H1 (cell line): ENCODE data around the gene IL2RA. TPM values are rescaled to one million over a fixed set of nuclear protein-coding genes. Genes with fewer than 3 reads are reported as not detected.

Source experiments
- CTCF ChIA-PET: fragments of 300-600 bp; sonication (Branson Sonifier 250); formaldehyde crosslinking; loops from one replicate; lab custom pipeline; 2021; ENCODE audit not compliant: partially characterized antibody; lab: Charles Lee
- POLR2A ChIA-PET: fragments of 300-600 bp; sonication (Branson Sonifier 250); formaldehyde crosslinking; loops from one replicate; lab custom pipeline; 2021; ENCODE audit warnings: inconsistent platforms; ENCODE audit not compliant: partially characterized antibody; lab: Charles Lee
- DNase-seq, 2 experiments: peaks; one replicate each; pipeline versions ENCODE4 v3.0.0 to v3.0.0-alpha.2; 2010 to 2022; ENCODE audit warnings: low spot score in 2 of 2, low read depth in 1 of 2, mixed read lengths in 1 of 2
- FAIRE-seq: peaks from 2 replicates; lab custom pipeline; 2011; peaks lifted over from hg19 to GRCh38; lab: Jason Lieb, UNC
- H2AFZ ChIP-seq: 2 replicates; pipeline ENCODE4 v1.8.1; 2012; ENCODE audit warnings: low read length, inconsistent platforms
- H2AK5ac ChIP-seq: 2 replicates; pipeline ENCODE4 v1.6.1; 2013; ENCODE audit warnings: low read depth, low read length
- H2BK120ac ChIP-seq: replicated peaks from 2 replicates; pipeline ENCODE3; 2013; ENCODE audit warnings: low read depth, low read length, inconsistent platforms
- H2BK12ac ChIP-seq: 2 replicates; pipeline ENCODE4 v1.6.1; 2013; ENCODE audit warnings: low read depth, low read length
- H2BK15ac ChIP-seq: 2 replicates; pipeline ENCODE4 v1.6.1; 2013; ENCODE audit warnings: low read length
- H2BK20ac ChIP-seq: 2 replicates; pipeline ENCODE4 v1.6.1; 2013; ENCODE audit warnings: low read length
- H2BK5ac ChIP-seq: 2 replicates; pipeline ENCODE4 v1.6.1; 2013; ENCODE audit warnings: low read depth, low read length
- H3K14ac ChIP-seq: 2 replicates; pipeline ENCODE4 v1.6.1; 2013; ENCODE audit warnings: inconsistent platforms; ENCODE audit not compliant: insufficient read length
- H3K18ac ChIP-seq: 2 replicates; pipeline ENCODE4 v1.6.1; 2013; ENCODE audit warnings: low read length; ENCODE audit errors: extremely low read depth
- H3K23ac ChIP-seq: 2 replicates; pipeline ENCODE4 v1.6.1; 2013; ENCODE audit warnings: inconsistent platforms; ENCODE audit not compliant: insufficient read length
- H3K23me2 ChIP-seq: 2 replicates; pipeline ENCODE4 v1.6.1; 2013; ENCODE audit warnings: low read depth, low read length
- H3K27ac ChIP-seq: 2 replicates; pipeline ENCODE4 v1.6.1; 2011; ENCODE audit warnings: low read depth, low read length, inconsistent platforms
- H3K27me3 ChIP-seq, 4 experiments: replicated peaks in 1 of 4; 1 replicate in 1 of 4; 2 replicates in 3 of 4; pipeline versions ENCODE4 v1.6.1 to v1.8.1; 2011 to 2013; ENCODE audit warnings: low read length in 3 of 4, mild to moderate bottlenecking in 3 of 4, inconsistent platforms in 2 of 4, mixed read lengths in 2 of 4, moderate library complexity in 1 of 4; ENCODE audit not compliant: control insufficient read depth in 3 of 4, insufficient read depth in 3 of 4; ENCODE audit errors: extremely low read depth in 1 of 4
- H3K36me3 ChIP-seq, 4 experiments: 2 replicates each; pipeline versions ENCODE4 v1.6.1 to v1.8.1; 2011 to 2013; ENCODE audit warnings: mild to moderate bottlenecking in 4 of 4, low read length in 3 of 4, moderate library complexity in 2 of 4, control low read depth in 1 of 4, inconsistent platforms in 1 of 4; ENCODE audit not compliant: insufficient read depth in 4 of 4, control insufficient read depth in 2 of 4
- H3K4ac ChIP-seq: replicated peaks from 2 replicates; pipeline ENCODE3; 2013; ENCODE audit warnings: low read length, low read depth, mixed read lengths, inconsistent platforms; ENCODE audit not compliant: insufficient read length
- H3K4me1 ChIP-seq, 4 experiments: replicated peaks in 1 of 4; 1 replicate in 1 of 4; 2 replicates in 3 of 4; pipeline versions ENCODE4 v1.6.1 to v1.8.1; 2011 to 2013; ENCODE audit warnings: low read length in 3 of 4, inconsistent platforms in 2 of 4, mixed read lengths in 1 of 4; ENCODE audit not compliant: insufficient read depth in 4 of 4, control insufficient read depth in 3 of 4
- H3K4me2 ChIP-seq, 2 experiments: 2 replicates each; pipeline versions ENCODE4 v1.6.1 to v1.8.1; 2011 to 2013; ENCODE audit warnings: low read depth in 2 of 2, low read length in 2 of 2, control low read depth in 1 of 2, inconsistent platforms in 1 of 2, mild to moderate bottlenecking in 1 of 2; ENCODE audit not compliant: insufficient read depth in 1 of 2
- H3K4me3 ChIP-seq, 4 experiments: fragments of 200-600, 300-600 bp in 1 of 4; sonication (generic), shearing (Covaris generic), sonication (Bioruptor Twin) in 1 of 4; 2 replicates each; pipeline versions ENCODE4 v1.5.1 to v1.8.1; 2011 to 2016; ENCODE audit warnings: low read length in 4 of 4, low read depth in 3 of 4, control low read depth in 2 of 4, inconsistent platforms in 2 of 4, mild to moderate bottlenecking in 2 of 4, mixed read lengths in 1 of 4, moderate library complexity in 1 of 4; ENCODE audit not compliant: insufficient read depth in 2 of 4; ENCODE audit errors: extremely low read depth in 1 of 4
- H3K56ac ChIP-seq: replicated peaks from 2 replicates; pipeline ENCODE3; 2013; ENCODE audit warnings: low read depth, mild to moderate bottlenecking, mixed read lengths, low read length, inconsistent platforms; ENCODE audit not compliant: insufficient read length
- H3K79me1 ChIP-seq: 2 replicates; pipeline ENCODE4 v1.6.1; 2013; ENCODE audit warnings: low read depth, low read length, control low read depth
- H3K79me2 ChIP-seq, 2 experiments: 2 replicates each; pipeline versions ENCODE4 v1.6.1 to v1.8.1; 2012 to 2013; ENCODE audit warnings: low read length in 2 of 2, mild to moderate bottlenecking in 2 of 2, inconsistent platforms in 1 of 2; ENCODE audit not compliant: insufficient read depth in 2 of 2, control insufficient read depth in 1 of 2
- H3K9ac ChIP-seq, 4 experiments: replicated peaks in 1 of 4; 1 replicate in 1 of 4; 2 replicates in 3 of 4; pipeline versions ENCODE4 v1.6.1 to v1.8.1; 2011 to 2013; ENCODE audit warnings: low read depth in 3 of 4, low read length in 3 of 4, control low read depth in 2 of 4, mild to moderate bottlenecking in 2 of 4, moderate library complexity in 2 of 4, inconsistent platforms in 1 of 4; ENCODE audit errors: extremely low read depth in 1 of 4
- H3K9me3 ChIP-seq, 2 experiments: 2 replicates each; pipeline versions ENCODE4 v1.6.1 to v1.8.1; 2012 to 2013; ENCODE audit warnings: mild to moderate bottlenecking in 2 of 2, moderate library complexity in 2 of 2, control low read depth in 1 of 2, inconsistent platforms in 1 of 2, low read depth in 1 of 2, low read length in 1 of 2, mixed read lengths in 1 of 2; ENCODE audit not compliant: insufficient read depth in 2 of 2
- H4K20me1 ChIP-seq, 2 experiments: replicated peaks in 1 of 2; 2 replicates each; pipeline versions ENCODE3 to v1.8.1; 2011 to 2013; ENCODE audit warnings: inconsistent platforms in 2 of 2, low read length in 2 of 2, mild to moderate bottlenecking in 1 of 2; ENCODE audit not compliant: insufficient read depth in 2 of 2, control insufficient read depth in 1 of 2
- H4K5ac ChIP-seq: 2 replicates; pipeline ENCODE4 v1.6.1; 2013; ENCODE audit warnings: low read length, low read depth, mixed read lengths, inconsistent platforms; ENCODE audit not compliant: insufficient read length
- H4K8ac ChIP-seq: 2 replicates; pipeline ENCODE4 v1.8.0; 2013; ENCODE audit warnings: mild to moderate bottlenecking, moderate library complexity, low read length, inconsistent platforms; ENCODE audit not compliant: insufficient read depth; ENCODE audit errors: extremely low read depth
- H4K91ac ChIP-seq: replicated peaks from 2 replicates; pipeline ENCODE3; 2013; ENCODE audit warnings: low read length, mixed read lengths, inconsistent platforms; ENCODE audit not compliant: insufficient read length
- ATF2 ChIP-seq: IDR thresholded peaks from 2 replicates; pipeline ENCODE4 v1.6.1; 2012; ENCODE audit warnings: low read length, inconsistent platforms
- CHD2 ChIP-seq: IDR thresholded peaks from 2 replicates; pipeline ENCODE4 v1.6.1; 2012; ENCODE audit warnings: low read length, improper control_type of control experiment
- E2F6 ChIP-seq: IDR thresholded peaks from 2 replicates; pipeline ENCODE4 v1.6.1; 2012; ENCODE audit warnings: inconsistent platforms
- EZH2 ChIP-seq: fragments of 200-600 bp; sonication (generic); IDR thresholded peaks from 2 replicates; pipeline ENCODE4 v1.7.1; 2012; ENCODE audit warnings: low read depth, mild to moderate bottlenecking, moderate library complexity, low read length, inconsistent platforms; ENCODE audit not compliant: severe bottlenecking
- PHF8 ChIP-seq: fragments of 200-600 bp; sonication (generic); conservative IDR thresholded peaks from 2 replicates; pipeline ENCODE4 v1.7.1; 2012; ENCODE audit warnings: low read depth, mild to moderate bottlenecking, inconsistent platforms, low read length, moderate library complexity
- SUZ12 ChIP-seq: fragments of 200-600 bp; sonication (generic); IDR thresholded peaks from 2 replicates; pipeline ENCODE4 v1.6.1; 2012; ENCODE audit warnings: mild to moderate bottlenecking, inconsistent platforms, low read length, moderate library complexity, mixed read lengths
- WGBS, 2 experiments: shearing (Covaris generic) in 1 of 2; methylation state at CpG; one replicate each; pipeline versions ENCODE4 v1.1.6 to v1.1.7; 2013 to 2015; ENCODE audit warnings: low lambda C conversion rate in 2 of 2, mixed read lengths in 2 of 2, inconsistent platforms in 1 of 2, low coverage in 1 of 2, missing lambda C conversion rate in 1 of 2; ENCODE audit not compliant: insufficient replicate concordance in 2 of 2, insufficient coverage in 1 of 2, insufficient read length in 1 of 2; ENCODE audit errors: extremely low coverage in 1 of 2, missing lambda C conversion rate in 1 of 2; 5-methylcytosine and 5-hydroxymethylcytosine counted together
- polyA plus RNA-seq, 7 experiments: library from polyadenylated mRNA; depleted of rRNA in 3 of 7; stranded (reverse) in 5 of 7; unstranded in 2 of 7; fragments of >200 nt in 5 of 7; fragments of 200-250 nt in 2 of 7; gene quantifications; 1 replicate in 5 of 7; 2 replicates in 1 of 7; 4 replicates in 1 of 7; pipeline versions ENCODE4 v1.2.1 to v1.2.3, GENCODE V29; 2011 to 2013; ENCODE audit warnings: missing spikeins in 2 of 7, mixed read lengths in 2 of 7
- total RNA-seq: library from RNA; stranded (reverse); fragmentation: NEBNext Ultra II Directional; extraction: Animal tissue kit (Norgen Biotek cat#: 25700); gene quantifications from 2 replicates; pipeline ENCODE4 v1.2.1, GENCODE V29; 2021
- TF ChIP-seq, protein P1 (sequence below): IDR thresholded peaks from 2 replicates; pipeline ENCODE4 v1.6.1; 2012; ENCODE audit warnings: inconsistent platforms

Gene IL2RA
- total and polyA plus RNA-seq, 2 of the 8 experiments (the other 6 are each of a cell fraction or from before 2014, with no cell fraction given) = not detected

GRCh38 chr10:5976512-5977470 lies 85.4 kb downstream of the IL2RA start:
- Histone ChIP-seq H4K91ac (no peak overlapping the region), H3K27me3 (peaks cover 3 to 43% (median 36%) of the 10 kb centered on the region in 4 experiments), H3K36me3 (no peaks in the 10 kb centered on the region), H3K4me2 (peak overlapping the region; percentile 77 to 90), H4K20me1 (peaks cover 0 to 2% of the 10 kb centered on the region in 2 experiments), H3K23me2 (peaks cover 14% of the 10 kb centered on the region), H3K27ac (no peak overlapping the region), H3K18ac (no peak overlapping the region; the same call in 1 of the 2 replicates), H3K9ac (peak overlapping the region in 3 of 4 experiments; percentile 13 to 56 (median 38); a peak in 4 of 7 replicates), H3K79me1 (no peaks in the 10 kb centered on the region), H3K14ac (no peak overlapping the region), H3K23ac (no peak overlapping the region), H4K8ac (no peak overlapping the region; the same call in 1 of the 2 replicates), H4K5ac (no peak overlapping the region), H2BK120ac (no peak overlapping the region), H3K9me3 (no peaks in the 10 kb centered on the region), H3K56ac (no peak overlapping the region), H3K4ac (no peak overlapping the region), H3K4me1 (peaks cover 0 to 3% (median 1%) of the 10 kb centered on the region in 4 experiments; a peak in 2 of 7 replicates), H3K4me3 (peak overlapping the region; percentile 75 to 80 (median 79)), H3K79me2 (no peaks in the 10 kb centered on the region), H2BK20ac (no peak overlapping the region), H2BK12ac (no peak overlapping the region), H2BK5ac (peak overlapping the region; percentile 44; the same call in 1 of the 2 replicates), H2AFZ (no peak overlapping the region; the same call in 1 of the 2 replicates), H2AK5ac (no peak overlapping the region), H2BK15ac (no peak overlapping the region)
- WGBS, 2 experiments = 4% methylated on average over 34 of the region's 82 CpGs; no CpG with 5 or more reads in 1 of the 2 experiments
- FAIRE-seq = no peak
- CTCF ChIA-PET = interaction anchor here (0.6 to 2.4 kb wide), 4 partner anchors 47 to 120 kb away, joined by 3 to 6 read pairs (median 4); no protein-coding TSS in a partner anchor
- DNase-seq = peak in 1 of 2 experiments; percentile 79
- POLR2A ChIA-PET = interaction anchor here (0.7 to 2.1 kb wide), 8 partner anchors 10 to 226 kb away, joined by 3 to 6 read pairs (median 3); partner anchors contain the start of genes ANKRD16, FBH1 and PFKFB3
- TF ChIP-seq CHD2 = no peak
- TF ChIP-seq, protein P1, sequence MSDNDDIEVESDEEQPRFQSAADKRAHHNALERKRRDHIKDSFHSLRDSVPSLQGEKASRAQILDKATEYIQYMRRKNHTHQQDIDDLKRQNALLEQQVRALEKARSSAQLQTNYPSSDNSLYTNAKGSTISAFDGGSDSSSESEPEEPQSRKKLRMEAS = peak; percentile 79
- peak; percentile 75 for TF ChIP-seq EZH2
- TF ChIP-seq SUZ12 = peak; percentile 81
- TF ChIP-seq ATF2 = no peak
- TF ChIP-seq E2F6 = peak; percentile 62
- 0 out of 2 replicates have a peak, but pooled peaks have one; percentile 18 for TF ChIP-seq PHF8
